H1 (cell line): ENCODE data around the gene AP2B1. TPM values are rescaled to one million over a fixed set of nuclear protein-coding genes. Genes with fewer than 3 reads are reported as not detected.
A peak's percentile ranks its signal among the peaks of the same experiment; 100 is the strongest.

Experiments used
- CTCF ChIA-PET: fragments of 300-600 bp; sonication (Branson Sonifier 250); formaldehyde crosslinking; loops from one replicate; lab custom pipeline; 2021; ENCODE audit not compliant: partially characterized antibody; lab: Charles Lee
- POLR2A ChIA-PET: fragments of 300-600 bp; sonication (Branson Sonifier 250); formaldehyde crosslinking; loops from one replicate; lab custom pipeline; 2021; ENCODE audit warnings: inconsistent platforms; ENCODE audit not compliant: partially characterized antibody; lab: Charles Lee
- DNase-seq, 2 experiments: peaks; one replicate each; pipeline versions ENCODE4 v3.0.0 to v3.0.0-alpha.2; 2010 to 2022; ENCODE audit warnings: low spot score in 2 of 2, low read depth in 1 of 2, mixed read lengths in 1 of 2
- FAIRE-seq: peaks from 2 replicates; lab custom pipeline; 2011; peaks lifted over from hg19 to GRCh38; lab: Jason Lieb, UNC
- H2AFZ ChIP-seq: 2 replicates; pipeline ENCODE4 v1.8.1; 2012; ENCODE audit warnings: low read length, inconsistent platforms
- H2AK5ac ChIP-seq: 2 replicates; pipeline ENCODE4 v1.6.1; 2013; ENCODE audit warnings: low read depth, low read length
- H2BK120ac ChIP-seq: replicated peaks from 2 replicates; pipeline ENCODE3; 2013; ENCODE audit warnings: low read depth, low read length, inconsistent platforms
- H2BK12ac ChIP-seq: 2 replicates; pipeline ENCODE4 v1.6.1; 2013; ENCODE audit warnings: low read depth, low read length
- H2BK15ac ChIP-seq: 2 replicates; pipeline ENCODE4 v1.6.1; 2013; ENCODE audit warnings: low read length
- H2BK20ac ChIP-seq: 2 replicates; pipeline ENCODE4 v1.6.1; 2013; ENCODE audit warnings: low read length
- H2BK5ac ChIP-seq: 2 replicates; pipeline ENCODE4 v1.6.1; 2013; ENCODE audit warnings: low read depth, low read length
- H3K14ac ChIP-seq: 2 replicates; pipeline ENCODE4 v1.6.1; 2013; ENCODE audit warnings: inconsistent platforms; ENCODE audit not compliant: insufficient read length
- H3K18ac ChIP-seq: 2 replicates; pipeline ENCODE4 v1.6.1; 2013; ENCODE audit warnings: low read length; ENCODE audit errors: extremely low read depth
- H3K23ac ChIP-seq: 2 replicates; pipeline ENCODE4 v1.6.1; 2013; ENCODE audit warnings: inconsistent platforms; ENCODE audit not compliant: insufficient read length
- H3K23me2 ChIP-seq: 2 replicates; pipeline ENCODE4 v1.6.1; 2013; ENCODE audit warnings: low read depth, low read length
- H3K27ac ChIP-seq: 2 replicates; pipeline ENCODE4 v1.6.1; 2011; ENCODE audit warnings: low read depth, low read length, inconsistent platforms
- H3K27me3 ChIP-seq, 4 experiments: replicated peaks in 1 of 4; 1 replicate in 1 of 4; 2 replicates in 3 of 4; pipeline versions ENCODE4 v1.6.1 to v1.8.1; 2011 to 2013; ENCODE audit warnings: low read length in 3 of 4, mild to moderate bottlenecking in 3 of 4, inconsistent platforms in 2 of 4, mixed read lengths in 2 of 4, moderate library complexity in 1 of 4; ENCODE audit not compliant: control insufficient read depth in 3 of 4, insufficient read depth in 3 of 4; ENCODE audit errors: extremely low read depth in 1 of 4
- H3K36me3 ChIP-seq, 4 experiments: 2 replicates each; pipeline versions ENCODE4 v1.6.1 to v1.8.1; 2011 to 2013; ENCODE audit warnings: mild to moderate bottlenecking in 4 of 4, low read length in 3 of 4, moderate library complexity in 2 of 4, control low read depth in 1 of 4, inconsistent platforms in 1 of 4; ENCODE audit not compliant: insufficient read depth in 4 of 4, control insufficient read depth in 2 of 4
- H3K4ac ChIP-seq: replicated peaks from 2 replicates; pipeline ENCODE3; 2013; ENCODE audit warnings: low read length, low read depth, mixed read lengths, inconsistent platforms; ENCODE audit not compliant: insufficient read length
- H3K4me1 ChIP-seq, 4 experiments: replicated peaks in 1 of 4; 1 replicate in 1 of 4; 2 replicates in 3 of 4; pipeline versions ENCODE4 v1.6.1 to v1.8.1; 2011 to 2013; ENCODE audit warnings: low read length in 3 of 4, inconsistent platforms in 2 of 4, mixed read lengths in 1 of 4; ENCODE audit not compliant: insufficient read depth in 4 of 4, control insufficient read depth in 3 of 4
- H3K4me2 ChIP-seq, 2 experiments: 2 replicates each; pipeline versions ENCODE4 v1.6.1 to v1.8.1; 2011 to 2013; ENCODE audit warnings: low read depth in 2 of 2, low read length in 2 of 2, control low read depth in 1 of 2, inconsistent platforms in 1 of 2, mild to moderate bottlenecking in 1 of 2; ENCODE audit not compliant: insufficient read depth in 1 of 2
- H3K4me3 ChIP-seq, 4 experiments: fragments of 200-600, 300-600 bp in 1 of 4; sonication (generic), shearing (Covaris generic), sonication (Bioruptor Twin) in 1 of 4; 2 replicates each; pipeline versions ENCODE4 v1.5.1 to v1.8.1; 2011 to 2016; ENCODE audit warnings: low read length in 4 of 4, low read depth in 3 of 4, control low read depth in 2 of 4, inconsistent platforms in 2 of 4, mild to moderate bottlenecking in 2 of 4, mixed read lengths in 1 of 4, moderate library complexity in 1 of 4; ENCODE audit not compliant: insufficient read depth in 2 of 4; ENCODE audit errors: extremely low read depth in 1 of 4
- H3K56ac ChIP-seq: replicated peaks from 2 replicates; pipeline ENCODE3; 2013; ENCODE audit warnings: low read depth, mild to moderate bottlenecking, mixed read lengths, low read length, inconsistent platforms; ENCODE audit not compliant: insufficient read length
- H3K79me1 ChIP-seq: 2 replicates; pipeline ENCODE4 v1.6.1; 2013; ENCODE audit warnings: low read depth, low read length, control low read depth
- H3K79me2 ChIP-seq, 2 experiments: 2 replicates each; pipeline versions ENCODE4 v1.6.1 to v1.8.1; 2012 to 2013; ENCODE audit warnings: low read length in 2 of 2, mild to moderate bottlenecking in 2 of 2, inconsistent platforms in 1 of 2; ENCODE audit not compliant: insufficient read depth in 2 of 2, control insufficient read depth in 1 of 2
- H3K9ac ChIP-seq, 4 experiments: replicated peaks in 1 of 4; 1 replicate in 1 of 4; 2 replicates in 3 of 4; pipeline versions ENCODE4 v1.6.1 to v1.8.1; 2011 to 2013; ENCODE audit warnings: low read depth in 3 of 4, low read length in 3 of 4, control low read depth in 2 of 4, mild to moderate bottlenecking in 2 of 4, moderate library complexity in 2 of 4, inconsistent platforms in 1 of 4; ENCODE audit errors: extremely low read depth in 1 of 4
- H3K9me3 ChIP-seq, 2 experiments: 2 replicates each; pipeline versions ENCODE4 v1.6.1 to v1.8.1; 2012 to 2013; ENCODE audit warnings: mild to moderate bottlenecking in 2 of 2, moderate library complexity in 2 of 2, control low read depth in 1 of 2, inconsistent platforms in 1 of 2, low read depth in 1 of 2, low read length in 1 of 2, mixed read lengths in 1 of 2; ENCODE audit not compliant: insufficient read depth in 2 of 2
- H4K20me1 ChIP-seq, 2 experiments: replicated peaks in 1 of 2; 2 replicates each; pipeline versions ENCODE3 to v1.8.1; 2011 to 2013; ENCODE audit warnings: inconsistent platforms in 2 of 2, low read length in 2 of 2, mild to moderate bottlenecking in 1 of 2; ENCODE audit not compliant: insufficient read depth in 2 of 2, control insufficient read depth in 1 of 2
- H4K5ac ChIP-seq: 2 replicates; pipeline ENCODE4 v1.6.1; 2013; ENCODE audit warnings: low read length, low read depth, mixed read lengths, inconsistent platforms; ENCODE audit not compliant: insufficient read length
- H4K8ac ChIP-seq: 2 replicates; pipeline ENCODE4 v1.8.0; 2013; ENCODE audit warnings: mild to moderate bottlenecking, moderate library complexity, low read length, inconsistent platforms; ENCODE audit not compliant: insufficient read depth; ENCODE audit errors: extremely low read depth
- H4K91ac ChIP-seq: replicated peaks from 2 replicates; pipeline ENCODE3; 2013; ENCODE audit warnings: low read length, mixed read lengths, inconsistent platforms; ENCODE audit not compliant: insufficient read length
- ATF2 ChIP-seq: IDR thresholded peaks from 2 replicates; pipeline ENCODE4 v1.6.1; 2012; ENCODE audit warnings: low read length, inconsistent platforms
- GABPA ChIP-seq: IDR thresholded peaks from 2 replicates; pipeline ENCODE4 v1.6.1; 2011; ENCODE audit warnings: mild to moderate bottlenecking, low read length, moderate library complexity, borderline replicate concordance; ENCODE audit not compliant: insufficient read depth
- MAX ChIP-seq: IDR thresholded peaks from 2 replicates; pipeline ENCODE4 v1.6.1; 2012; ENCODE audit warnings: inconsistent platforms
- WGBS, 2 experiments: shearing (Covaris generic) in 1 of 2; methylation state at CpG; one replicate each; pipeline versions ENCODE4 v1.1.6 to v1.1.7; 2013 to 2015; ENCODE audit warnings: low lambda C conversion rate in 2 of 2, mixed read lengths in 2 of 2, inconsistent platforms in 1 of 2, low coverage in 1 of 2, missing lambda C conversion rate in 1 of 2; ENCODE audit not compliant: insufficient replicate concordance in 2 of 2, insufficient coverage in 1 of 2, insufficient read length in 1 of 2; ENCODE audit errors: extremely low coverage in 1 of 2, missing lambda C conversion rate in 1 of 2; 5-methylcytosine and 5-hydroxymethylcytosine counted together
- polyA plus RNA-seq, 7 experiments: library from polyadenylated mRNA; depleted of rRNA in 3 of 7; stranded (reverse) in 5 of 7; unstranded in 2 of 7; fragments of >200 nt in 5 of 7; fragments of 200-250 nt in 2 of 7; gene quantifications; 1 replicate in 5 of 7; 2 replicates in 1 of 7; 4 replicates in 1 of 7; pipeline versions ENCODE4 v1.2.1 to v1.2.3, GENCODE V29; 2011 to 2013; ENCODE audit warnings: missing spikeins in 2 of 7, mixed read lengths in 2 of 7
- total RNA-seq: library from RNA; stranded (reverse); fragmentation: NEBNext Ultra II Directional; extraction: Animal tissue kit (Norgen Biotek cat#: 25700); gene quantifications from 2 replicates; pipeline ENCODE4 v1.2.1, GENCODE V29; 2021

AP2B1 gene
- total and polyA plus RNA-seq, 2 of the 8 experiments (the other 6 are each of a cell fraction or from before 2014, with no cell fraction given), result 95.5 to 199 TPM

- 81% methylated on average over 11 of the region's 11 CpGs; no CpG with 5 or more reads in 1 of the 2 experiments for WGBS, 2 experiments
- TF ChIP-seq ATF2 (no peak), GABPA (no peak), MAX (peak; percentile 37; the same call in 1 of the 2 replicates)
- Histone ChIP-seq H3K27ac (no peak overlapping the region), H3K36me3 (no peaks in the 10 kb centered on the region), H3K14ac (no peak overlapping the region), H4K91ac (no peak overlapping the region), H3K4ac (no peak overlapping the region), H3K23ac (no peak overlapping the region), H3K79me1 (no peaks in the 10 kb centered on the region), H2AFZ (no peak overlapping the region), H2BK20ac (no peak overlapping the region), H3K9me3 (no peaks in the 10 kb centered on the region; a peak in 1 of 4 replicates), H4K5ac (no peak overlapping the region), H3K56ac (no peak overlapping the region), H3K27me3 (peaks cover 0 to 3% (median 2%) of the 10 kb centered on the region in 4 experiments; a peak in 3 of 7 replicates), H3K23me2 (no peaks in the 10 kb centered on the region), H3K9ac (no peak overlapping the region), H3K18ac (peak overlapping the region; percentile 60; the same call in 1 of the 2 replicates), H4K20me1 (no peaks in the 10 kb centered on the region), H2AK5ac (no peak overlapping the region), H3K79me2 (no peaks in the 10 kb centered on the region), H3K4me3 (peak overlapping the region in 2 of 4 experiments; percentile 38 to 61; a peak in 3 of 8 replicates), H3K4me2 (peak overlapping the region; percentile 3 to 69; a peak in 2 of 4 replicates), H2BK5ac (0 out of 2 replicates have a peak overlapping the region, but pooled peaks have one; percentile 60), H2BK120ac (no peak overlapping the region), H3K4me1 (peaks cover 0 to 12% (median 7%) of the 10 kb centered on the region in 4 experiments; a peak in 5 of 7 replicates), H2BK12ac (no peak overlapping the region), H4K8ac (no peak overlapping the region), H2BK15ac (peak overlapping the region; percentile 84; the same call in 1 of the 2 replicates)
- FAIRE-seq (no peak), DNase-seq (no peak)
- ChIA-PET POLR2A (interaction anchor here (0.7 to 3.4 kb wide), 9 partner anchors 8 to 74 kb away, joined by 3 to 62 read pairs (median 3); partner anchors contain the start of gene TAF15), CTCF (interaction anchor here (1.0 to 13.0 kb wide), 10 partner anchors 14 to 152 kb away, joined by 3 to 247 read pairs (median 27); partner anchors contain the start of genes GAS2L2, MMP28 and TAF15)
Measured at GRCh38 chr17:35765086-35765710, 178.1 kb downstream of the AP2B1 start.
